ENCODE measurements around the gene ARHGAP24. TPM values are rescaled to one million over a fixed set of nuclear protein-coding genes. Genes with fewer than 3 reads are reported as not detected.
A peak's percentile ranks its signal among the peaks of the same experiment; 100 is the strongest.

Gene ARHGAP24
- polyA plus RNA-seq, 3 donors, result 12.5 to 32.0 (median 18.8) TPM

DNA sequence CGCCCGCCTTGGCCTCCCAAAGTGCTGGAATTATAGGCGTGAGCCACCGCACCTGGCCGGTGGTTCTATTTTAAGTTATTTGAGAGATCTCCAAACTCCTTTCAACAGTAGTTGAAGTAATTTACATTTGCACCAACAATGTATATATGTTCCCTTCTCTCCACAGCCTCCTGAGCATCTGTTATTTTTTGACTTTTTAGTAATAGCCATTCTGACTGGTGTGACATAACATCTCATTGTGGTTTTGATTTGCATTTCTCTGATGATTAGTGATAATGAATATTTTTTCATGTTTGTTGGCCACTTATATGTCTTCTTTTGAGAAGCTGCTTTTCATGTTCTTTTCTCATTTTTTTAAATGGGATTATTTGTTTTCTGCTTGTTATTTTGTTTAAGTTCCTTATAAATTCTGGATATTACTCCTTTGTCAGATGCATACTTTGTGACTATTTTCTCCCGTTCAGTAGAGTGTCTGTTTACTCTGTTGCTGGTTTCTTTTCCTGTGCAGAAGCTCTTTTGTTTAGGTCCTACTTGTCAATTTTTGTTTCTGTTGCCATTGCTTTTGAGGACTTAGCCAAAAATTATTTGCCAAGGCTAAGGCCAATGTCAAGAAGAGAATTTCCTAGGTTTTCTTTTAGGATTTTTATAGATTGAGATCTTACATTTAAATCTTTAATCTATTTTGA, 213.2 kb downstream of the ARHGAP24 start:
- H3K36me3 ChIP-seq (replicated peaks in 1 of 2; ENCODE audit: control insufficient read depth in 1 of 2, insufficient read depth in 2 of 2, low read length in 2 of 2), result no peaks in the 10 kb centered on the region
- H3K4me1 Mint-ChIP-seq, result peaks cover 4% of the 10 kb centered on the region
- peaks cover 0 to 1% (median 0%) of the 10 kb centered on the region in 3 donors for H3K27me3 Mint-ChIP-seq (ENCODE audit: low read depth in 3 of 3)
- TF ChIP-seq, protein P1, sequence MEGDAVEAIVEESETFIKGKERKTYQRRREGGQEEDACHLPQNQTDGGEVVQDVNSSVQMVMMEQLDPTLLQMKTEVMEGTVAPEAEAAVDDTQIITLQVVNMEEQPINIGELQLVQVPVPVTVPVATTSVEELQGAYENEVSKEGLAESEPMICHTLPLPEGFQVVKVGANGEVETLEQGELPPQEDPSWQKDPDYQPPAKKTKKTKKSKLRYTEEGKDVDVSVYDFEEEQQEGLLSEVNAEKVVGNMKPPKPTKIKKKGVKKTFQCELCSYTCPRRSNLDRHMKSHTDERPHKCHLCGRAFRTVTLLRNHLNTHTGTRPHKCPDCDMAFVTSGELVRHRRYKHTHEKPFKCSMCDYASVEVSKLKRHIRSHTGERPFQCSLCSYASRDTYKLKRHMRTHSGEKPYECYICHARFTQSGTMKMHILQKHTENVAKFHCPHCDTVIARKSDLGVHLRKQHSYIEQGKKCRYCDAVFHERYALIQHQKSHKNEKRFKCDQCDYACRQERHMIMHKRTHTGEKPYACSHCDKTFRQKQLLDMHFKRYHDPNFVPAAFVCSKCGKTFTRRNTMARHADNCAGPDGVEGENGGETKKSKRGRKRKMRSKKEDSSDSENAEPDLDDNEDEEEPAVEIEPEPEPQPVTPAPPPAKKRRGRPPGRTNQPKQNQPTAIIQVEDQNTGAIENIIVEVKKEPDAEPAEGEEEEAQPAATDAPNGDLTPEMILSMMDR (IDR thresholded peaks at IDR 0.05), result no peak
- DNase-seq, result no peak
- H3K4me2 ChIP-seq (replicated peaks; ENCODE audit: extremely low read depth, low read length, poor library complexity, severe bottlenecking), result no peak overlapping the region
- H4K20me1 ChIP-seq (ENCODE audit: insufficient read depth, low read length), result no peaks in the 10 kb centered on the region
- H3K27ac ChIP-seq (ENCODE audit: low read depth in 1 of 2, low read length in 2 of 2), result no peak overlapping the region
- peaks cover 0 to 7% (median 0%) of the 10 kb centered on the region in 7 donors for H3K9me3 Mint-ChIP-seq
- H3K9ac ChIP-seq (ENCODE audit: insufficient read depth, low read length, poor library complexity, severe bottlenecking), result no peak overlapping the region
- WGBS (ENCODE audit: insufficient coverage), result 80% methylated on average over 1 of the region's 6 CpGs
- peak overlapping the region in 1 of 7 donors; percentile 12 for H3K27ac Mint-ChIP-seq
- peaks cover 11% of the 10 kb centered on the region for H3K79me2 ChIP-seq (ENCODE audit: insufficient read depth, low read length)
- no peaks in the 10 kb centered on the region for H3K9me3 ChIP-seq (replicated peaks in 1 of 2; ENCODE audit: control insufficient read depth in 1 of 2, insufficient read depth in 1 of 2, low read length in 2 of 2)
- H2AFZ ChIP-seq (ENCODE audit: insufficient read depth, low read depth, low read length, poor library complexity, severe bottlenecking), result no peak overlapping the region
- H3K4me3 ChIP-seq (replicated peaks in 1 of 3; ENCODE audit: low read depth in 2 of 3, low read length in 3 of 3), result no peak overlapping the region
- H3K36me3 Mint-ChIP-seq, result peaks cover 2 to 19% of the 10 kb centered on the region in 2 donors
- intact Hi-C loops (cut with micrococcal nuclease), result no loop called here
- no peaks in the 10 kb centered on the region for H3K27me3 ChIP-seq (ENCODE audit: control insufficient read depth in 2 of 2, insufficient read depth in 2 of 2, low read length in 2 of 2)
- no peak overlapping the region for H3K4me3 Mint-ChIP-seq
- no peaks in the 10 kb centered on the region for H3K4me1 ChIP-seq (ENCODE audit: control insufficient read depth in 1 of 2, insufficient read depth in 2 of 2, low read length in 2 of 2)

DNA sequence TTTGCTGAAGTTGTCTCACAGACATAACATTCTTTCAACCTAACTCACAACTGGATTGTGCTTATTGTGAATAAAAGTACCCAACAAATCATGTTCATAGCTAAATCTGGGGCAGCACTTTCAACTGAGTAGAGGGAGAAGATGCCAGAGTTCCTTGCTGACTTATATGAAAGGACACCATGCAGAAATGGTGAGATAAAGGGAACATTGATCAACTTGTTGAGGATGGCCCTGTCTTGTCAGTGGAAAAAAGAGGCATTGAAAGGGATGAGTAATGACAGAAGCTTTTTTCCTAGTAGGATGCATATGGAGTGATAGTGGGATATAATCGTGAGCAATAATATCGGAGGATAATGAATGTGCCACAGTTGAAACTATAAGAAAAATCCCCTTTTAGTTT, 221.7 kb downstream of the ARHGAP24 start:
- WGBS (ENCODE audit: insufficient coverage), result no CpG with 5 or more reads among the region's 2 CpGs
- Histone ChIP-seq H3K9ac (ENCODE audit: insufficient read depth, low read length, poor library complexity, severe bottlenecking) (no peak overlapping the region), H3K27ac (ENCODE audit: low read depth in 1 of 2, low read length in 2 of 2) (peak overlapping the region in 1 of 2 donors; percentile 27), H3K27me3 (ENCODE audit: control insufficient read depth in 2 of 2, insufficient read depth in 2 of 2, low read length in 2 of 2) (no peaks in the 10 kb centered on the region), H4K20me1 (ENCODE audit: insufficient read depth, low read length) (no peaks in the 10 kb centered on the region), H3K4me2 (replicated peaks; ENCODE audit: extremely low read depth, low read length, poor library complexity, severe bottlenecking) (no peak overlapping the region), H3K4me3 (replicated peaks in 1 of 3; ENCODE audit: low read depth in 2 of 3, low read length in 3 of 3) (no peak overlapping the region), H3K9me3 (replicated peaks in 1 of 2; ENCODE audit: control insufficient read depth in 1 of 2, insufficient read depth in 1 of 2, low read length in 2 of 2) (no peaks in the 10 kb centered on the region), H3K36me3 (replicated peaks in 1 of 2; ENCODE audit: control insufficient read depth in 1 of 2, insufficient read depth in 2 of 2, low read length in 2 of 2) (no peaks in the 10 kb centered on the region), H3K79me2 (ENCODE audit: insufficient read depth, low read length) (peaks cover 13% of the 10 kb centered on the region), H3K4me1 (ENCODE audit: control insufficient read depth in 1 of 2, insufficient read depth in 2 of 2, low read length in 2 of 2) (peaks cover 32 to 43% of the 10 kb centered on the region in 2 donors), H2AFZ (ENCODE audit: insufficient read depth, low read depth, low read length, poor library complexity, severe bottlenecking) (no peak overlapping the region)
- no peak overlapping the region for H3K4me3 Mint-ChIP-seq
- no peak for DNase-seq
- peaks cover 0 to 1% (median 0%) of the 10 kb centered on the region in 3 donors for H3K27me3 Mint-ChIP-seq (ENCODE audit: low read depth in 3 of 3)
- peaks cover 7 to 10% of the 10 kb centered on the region in 2 donors for H3K36me3 Mint-ChIP-seq
- H3K9me3 Mint-ChIP-seq, result peaks cover 0 to 9% (median 0%) of the 10 kb centered on the region in 7 donors
- intact Hi-C loops (cut with micrococcal nuclease), result loop anchor here in 1 of 2 donors (5.0 kb wide), 1 partner anchor 46 kb away; no protein-coding TSS in a partner anchor
- TF ChIP-seq, protein P1 (IDR thresholded peaks at IDR 0.05), result no peak
- H3K27ac Mint-ChIP-seq, result no peak overlapping the region
- H3K4me1 Mint-ChIP-seq, result peaks cover 42% of the 10 kb centered on the region

All from CD14-positive monocyte (primary cell).